CD4-positive, alpha-beta T cell treated with Interleukin-6 for 4 hours (primary cell): ENCODE measurements around the gene TCF12.
A peak's percentile ranks its signal among the peaks of the same experiment; 100 is the strongest.

ENCODE experiments used
- DNase-seq: peaks from one replicate; pipeline ENCODE4 v3.0.0-alpha.2; 2020; ENCODE audit warnings: mixed read lengths

TCF12 gene

GRCh38 chr15:56918046-56918938 lies at the start of gene TCF12:
TSS of gene TCF12 (plus strand) at chr15:56918644. CDS start at chr15:56919914, 1,270 bp downstream.
- DNase-seq: peak; percentile 89

GRCh38 chr15:56869573-56869972 lies 48.9 kb upstream of the TCF12 start:
- peak; percentile 8 for DNase-seq

GRCh38 chr15:56871185-56871584 lies 47.3 kb upstream of the TCF12 start:
- no peak for DNase-seq

- DNase-seq: no peak
Measured at GRCh38 chr15:56871867-56872266, 46.6 kb upstream of the TCF12 start.

- DNase-seq: no peak
Measured at GRCh38 chr15:56877255-56877970, 41.0 kb upstream of the TCF12 start.

GRCh38 chr15:56879502-56879901 lies 38.9 kb upstream of the TCF12 start:
- no peak for DNase-seq

DNA sequence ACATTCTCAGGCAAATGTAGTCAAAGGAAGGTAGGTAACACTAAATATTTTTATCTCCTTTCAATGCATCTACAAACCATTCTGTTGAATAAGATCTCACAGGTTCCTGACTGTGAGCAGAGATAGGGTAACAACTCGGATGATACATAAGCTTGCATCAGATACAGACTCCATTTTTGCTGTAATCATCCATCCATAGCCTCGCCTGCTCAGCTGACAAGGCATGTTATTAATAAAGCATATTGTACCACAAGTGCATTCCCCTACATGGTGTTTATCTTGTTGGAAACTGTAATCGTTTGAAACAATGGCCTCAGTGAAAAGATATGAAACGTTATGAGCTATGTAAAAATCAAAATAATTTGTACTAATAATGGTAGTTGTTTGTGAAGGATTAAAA lies 35.4 kb upstream of the TCF12 start:
- DNase-seq: no peak

GRCh38 chr15:56886363-56886931 lies 32.0 kb upstream of the TCF12 start:
- peak; percentile 12 for DNase-seq

GRCh38 chr15:56886932-56887781 lies 31.3 kb upstream of the TCF12 start:
- DNase-seq: peak; percentile 90

GRCh38 chr15:56887782-56888438 lies 30.5 kb upstream of the TCF12 start:
- no peak for DNase-seq

DNA sequence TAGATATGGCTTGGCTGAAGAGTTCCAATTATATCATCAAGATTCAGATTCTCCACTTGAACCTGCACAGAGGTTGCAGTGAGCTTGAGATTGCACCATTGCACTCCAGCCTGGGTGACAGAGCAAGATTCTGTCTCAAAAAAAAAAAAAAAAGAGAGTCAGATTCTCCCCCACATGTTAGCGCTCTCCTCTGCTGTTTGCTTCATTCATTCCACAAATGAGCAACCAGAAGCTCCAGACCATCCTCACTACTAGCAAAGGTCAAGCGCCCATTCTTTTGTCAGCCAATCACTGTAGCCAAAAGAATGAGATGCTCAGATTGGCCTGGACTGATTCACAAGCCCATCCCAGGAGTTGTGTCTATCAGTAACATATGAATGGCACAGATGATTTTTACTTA lies 28.4 kb upstream of the TCF12 start:
- DNase-seq: no peak

DNA sequence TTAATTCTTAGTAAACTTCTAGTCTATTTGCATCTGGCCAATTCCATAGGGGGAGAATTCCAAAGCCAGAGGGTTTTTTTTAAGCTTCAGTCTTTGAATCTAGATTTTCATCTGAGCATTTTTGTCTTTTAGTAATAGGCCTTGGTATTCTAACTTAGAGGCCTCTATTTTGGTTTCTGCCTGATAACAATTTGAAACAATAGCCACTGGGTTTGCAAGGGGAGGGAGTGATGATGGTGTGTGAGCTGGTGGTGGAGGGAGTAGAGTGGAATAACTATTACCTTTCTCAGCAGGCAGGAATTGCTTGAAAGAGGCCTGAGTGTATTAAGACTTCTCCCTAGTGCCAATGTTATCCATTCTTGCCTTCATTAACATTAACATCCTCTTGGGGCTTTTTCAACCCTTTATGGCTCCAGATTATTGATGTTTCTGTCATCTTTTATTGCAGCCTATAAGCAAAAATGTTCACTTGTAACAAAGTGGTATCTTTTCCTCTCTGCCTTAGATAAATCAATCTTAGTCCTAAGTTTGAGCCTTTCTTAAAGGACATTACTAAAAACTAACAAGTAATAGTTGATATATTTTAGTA lies 26.5 kb upstream of the TCF12 start:
- DNase-seq: no peak

- no peak for DNase-seq
Measured at GRCh38 chr15:56892659-56893363, 25.6 kb upstream of the TCF12 start.

- no peak for DNase-seq
Measured at GRCh38 chr15:56893364-56893678, 25.1 kb upstream of the TCF12 start.

DNA sequence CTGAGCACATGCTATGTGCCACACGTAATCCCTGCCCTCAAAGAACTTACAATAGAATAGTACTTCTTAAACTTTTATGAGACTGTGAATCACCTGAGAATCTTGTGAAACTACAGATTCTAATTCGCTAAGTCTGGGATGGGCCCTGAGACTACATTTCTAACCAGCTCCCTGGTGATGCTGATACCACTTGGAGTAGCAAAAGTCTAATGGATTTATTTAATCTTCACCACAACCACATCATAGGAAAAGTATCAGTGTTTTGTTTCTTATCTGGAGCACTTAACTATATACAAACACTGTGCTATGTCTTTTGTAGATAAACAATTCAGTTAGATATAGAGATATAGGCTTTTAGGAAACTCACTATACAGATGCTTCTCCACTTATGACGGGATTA lies 23.8 kb upstream of the TCF12 start:
- no peak for DNase-seq

DNA sequence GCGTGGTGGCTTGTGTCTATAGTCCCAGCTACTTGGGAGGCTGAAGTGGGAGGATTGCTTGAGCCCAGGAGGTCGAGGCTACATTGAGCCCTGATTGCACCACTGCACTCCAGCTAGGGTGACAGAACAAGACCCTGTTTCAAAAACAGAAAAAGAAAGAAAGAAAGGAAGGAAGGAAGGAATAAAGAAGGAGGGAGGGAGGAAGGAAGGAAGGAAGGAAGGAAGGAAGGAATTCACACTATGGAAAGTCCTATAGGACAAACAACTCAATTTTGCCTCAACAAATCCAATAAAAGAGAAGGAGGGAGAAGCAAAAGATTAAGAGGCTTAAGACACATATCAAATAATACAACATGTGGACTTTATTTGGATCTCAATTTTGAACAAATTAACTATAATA lies 16.5 kb upstream of the TCF12 start:
- DNase-seq: no peak

GRCh38 chr15:56906766-56907165 lies 11.7 kb upstream of the TCF12 start:
- no peak for DNase-seq

DNA sequence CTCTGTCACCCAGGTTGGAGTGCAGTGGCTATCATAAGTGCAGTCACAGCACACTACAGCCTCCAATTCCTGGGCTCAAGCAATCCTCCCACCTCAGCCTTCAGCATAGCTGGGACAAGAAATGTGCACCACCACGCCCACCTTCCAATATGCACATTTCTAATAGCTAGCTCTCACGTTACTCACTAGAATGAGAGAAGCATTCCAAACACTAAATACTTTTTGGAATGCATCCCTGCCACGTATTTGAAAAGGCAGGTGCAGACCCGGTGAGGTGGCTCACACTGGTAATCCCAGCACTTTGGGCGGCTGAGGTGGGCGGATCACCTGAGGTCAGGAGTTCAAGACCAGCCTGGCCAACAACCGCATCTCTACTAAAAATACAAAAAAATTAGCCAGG lies 7.6 kb upstream of the TCF12 start:
- DNase-seq: no peak

DNA sequence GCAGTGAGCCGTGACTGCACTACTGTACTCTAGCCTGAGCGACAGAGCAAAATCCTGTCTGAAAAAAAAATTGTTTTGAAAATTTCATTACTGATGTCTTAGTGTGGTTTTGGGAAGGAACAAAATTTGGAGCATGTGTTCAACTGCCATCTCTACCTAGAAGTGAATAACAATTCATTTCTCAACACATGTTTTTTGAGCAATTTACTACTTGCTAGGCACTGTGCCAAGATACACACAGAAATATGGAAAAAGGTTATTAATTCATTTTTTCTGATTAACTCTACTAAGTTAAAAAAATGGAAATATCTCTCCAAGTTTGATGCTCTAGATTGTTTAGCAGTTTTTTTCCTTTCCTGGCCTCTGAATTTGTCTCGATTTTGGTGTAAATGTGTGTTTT lies 5.2 kb upstream of the TCF12 start:
- DNase-seq: no peak

GRCh38 chr15:56913670-56914069 lies 4.8 kb upstream of the TCF12 start:
- DNase-seq: no peak

GRCh38 chr15:56915888-56916287 lies 2.6 kb upstream of the TCF12 start:
- DNase-seq: no peak
